Nephron (organoid): Measurements from ENCODE around the gene PLEKHG2.

Experiments
- H3K27ac Mint-ChIP-seq, 3 experiments: 2 replicates each; pipeline ENCODE4 v1.8.0; 2020; ENCODE audit warnings: mixed read lengths in 3 of 3, mild to moderate bottlenecking in 2 of 3, moderate library complexity in 1 of 3
- H3K27me3 Mint-ChIP-seq: 2 replicates; pipeline ENCODE4 v1.8.0; 2021; ENCODE audit warnings: low read depth, mild to moderate bottlenecking, moderate library complexity, mixed read lengths
- H3K36me3 Mint-ChIP-seq: 2 replicates; pipeline ENCODE4 v1.8.0; 2020; ENCODE audit warnings: low read depth, mixed read lengths
- H3K4me1 Mint-ChIP-seq: 2 replicates; pipeline ENCODE4 v1.8.0; 2020; ENCODE audit warnings: mixed read lengths
- H3K4me3 Mint-ChIP-seq, 3 experiments: 2 replicates each; pipeline ENCODE4 v1.8.0; 2020; ENCODE audit warnings: mild to moderate bottlenecking in 3 of 3, mixed read lengths in 3 of 3, moderate library complexity in 2 of 3
- H3K9me3 Mint-ChIP-seq: 2 replicates; pipeline ENCODE4 v1.8.0; 2020; ENCODE audit warnings: mixed read lengths
- TF ChIP-seq, protein P1 (sequence below), 3 experiments: fragments of 200-600 bp; sonication (generic); IDR thresholded peaks; one replicate each; pipeline ENCODE4 v1.5.0; 2021; ENCODE audit warnings: antibody characterized with exemption in 3 of 3; ENCODE audit not compliant: unreplicated experiment in 3 of 3

PLEKHG2 gene

DNA sequence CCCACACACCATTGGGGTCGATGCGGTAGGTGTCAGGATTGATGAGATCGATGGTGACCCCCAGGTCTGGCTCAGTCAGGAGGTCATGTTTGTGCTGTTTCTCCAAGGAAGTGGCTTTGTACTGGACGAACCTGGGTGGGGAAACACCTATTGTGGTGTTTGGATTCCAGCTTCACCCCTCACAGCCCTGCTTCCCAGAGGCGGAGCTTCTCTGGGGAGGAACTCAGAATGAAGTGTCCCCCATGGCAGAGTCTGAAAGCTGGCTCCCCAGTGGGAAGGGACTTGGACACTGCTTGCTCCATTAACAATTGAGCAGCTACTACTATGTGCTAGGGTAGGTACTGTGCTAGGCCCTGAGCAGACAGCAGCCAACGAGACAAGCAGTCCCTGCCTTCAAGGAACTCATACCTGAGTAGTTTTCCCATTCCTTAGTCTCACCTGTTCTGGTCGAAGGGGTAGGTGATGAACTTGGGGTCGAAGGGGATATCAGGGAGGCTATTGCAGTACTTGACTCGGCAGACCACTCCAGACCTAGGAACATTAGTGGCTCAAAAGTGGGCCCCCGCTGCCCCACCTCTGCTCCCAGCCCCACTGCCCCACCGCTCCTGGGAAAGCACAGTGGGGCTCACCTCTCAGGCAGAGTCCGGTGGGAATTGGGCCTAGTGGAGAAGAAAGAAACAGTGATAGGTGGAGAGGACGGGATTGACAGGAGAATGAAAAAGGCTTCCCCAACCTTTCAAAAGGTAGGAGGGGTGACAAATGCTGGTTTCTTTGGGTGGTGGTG, 22.6 kb upstream of the PLEKHG2 start:
- H3K9me3 Mint-ChIP-seq: no peaks in the 10 kb centered on the region
- peak overlapping the region; percentile 96 to 97 (median 97) for H3K27ac Mint-ChIP-seq
- H3K36me3 Mint-ChIP-seq: peaks cover 50% of the 10 kb centered on the region
- H3K4me3 Mint-ChIP-seq: peak overlapping the region; percentile 90 to 99 (median 92)
- no peaks in the 10 kb centered on the region for H3K27me3 Mint-ChIP-seq
- TF ChIP-seq, protein P1, sequence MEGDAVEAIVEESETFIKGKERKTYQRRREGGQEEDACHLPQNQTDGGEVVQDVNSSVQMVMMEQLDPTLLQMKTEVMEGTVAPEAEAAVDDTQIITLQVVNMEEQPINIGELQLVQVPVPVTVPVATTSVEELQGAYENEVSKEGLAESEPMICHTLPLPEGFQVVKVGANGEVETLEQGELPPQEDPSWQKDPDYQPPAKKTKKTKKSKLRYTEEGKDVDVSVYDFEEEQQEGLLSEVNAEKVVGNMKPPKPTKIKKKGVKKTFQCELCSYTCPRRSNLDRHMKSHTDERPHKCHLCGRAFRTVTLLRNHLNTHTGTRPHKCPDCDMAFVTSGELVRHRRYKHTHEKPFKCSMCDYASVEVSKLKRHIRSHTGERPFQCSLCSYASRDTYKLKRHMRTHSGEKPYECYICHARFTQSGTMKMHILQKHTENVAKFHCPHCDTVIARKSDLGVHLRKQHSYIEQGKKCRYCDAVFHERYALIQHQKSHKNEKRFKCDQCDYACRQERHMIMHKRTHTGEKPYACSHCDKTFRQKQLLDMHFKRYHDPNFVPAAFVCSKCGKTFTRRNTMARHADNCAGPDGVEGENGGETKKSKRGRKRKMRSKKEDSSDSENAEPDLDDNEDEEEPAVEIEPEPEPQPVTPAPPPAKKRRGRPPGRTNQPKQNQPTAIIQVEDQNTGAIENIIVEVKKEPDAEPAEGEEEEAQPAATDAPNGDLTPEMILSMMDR (IDR thresholded peaks at IDR 0.05; ENCODE audit: unreplicated experiment in 3 of 3): no peak
- peaks cover 19% of the 10 kb centered on the region for H3K4me1 Mint-ChIP-seq

DNA sequence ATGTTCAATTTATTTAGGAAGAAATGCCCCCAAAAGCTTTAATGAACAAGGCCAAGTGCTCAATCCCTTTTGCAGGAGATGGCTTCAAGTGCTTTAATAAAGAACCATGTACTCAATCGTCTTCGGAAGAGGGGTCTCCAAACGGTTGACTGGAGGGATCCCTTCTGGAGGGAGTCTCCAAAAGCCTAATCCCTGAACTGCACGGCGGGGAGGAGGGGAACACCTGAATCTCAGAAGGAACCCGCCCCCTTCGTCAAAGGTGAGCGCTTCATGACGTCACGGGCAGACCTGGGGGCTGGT, 22.1 kb upstream of the PLEKHG2 start:
- H3K4me1 Mint-ChIP-seq: peaks cover 19% of the 10 kb centered on the region
- peak overlapping the region; percentile 90 to 99 (median 92) for H3K4me3 Mint-ChIP-seq
- peak overlapping the region; percentile 96 to 97 (median 97) for H3K27ac Mint-ChIP-seq
- H3K27me3 Mint-ChIP-seq: no peaks in the 10 kb centered on the region
- no peaks in the 10 kb centered on the region for H3K9me3 Mint-ChIP-seq
- H3K36me3 Mint-ChIP-seq: peaks cover 51% of the 10 kb centered on the region
- TF ChIP-seq, protein P1 (IDR thresholded peaks at IDR 0.05; ENCODE audit: unreplicated experiment in 3 of 3): no peak

DNA sequence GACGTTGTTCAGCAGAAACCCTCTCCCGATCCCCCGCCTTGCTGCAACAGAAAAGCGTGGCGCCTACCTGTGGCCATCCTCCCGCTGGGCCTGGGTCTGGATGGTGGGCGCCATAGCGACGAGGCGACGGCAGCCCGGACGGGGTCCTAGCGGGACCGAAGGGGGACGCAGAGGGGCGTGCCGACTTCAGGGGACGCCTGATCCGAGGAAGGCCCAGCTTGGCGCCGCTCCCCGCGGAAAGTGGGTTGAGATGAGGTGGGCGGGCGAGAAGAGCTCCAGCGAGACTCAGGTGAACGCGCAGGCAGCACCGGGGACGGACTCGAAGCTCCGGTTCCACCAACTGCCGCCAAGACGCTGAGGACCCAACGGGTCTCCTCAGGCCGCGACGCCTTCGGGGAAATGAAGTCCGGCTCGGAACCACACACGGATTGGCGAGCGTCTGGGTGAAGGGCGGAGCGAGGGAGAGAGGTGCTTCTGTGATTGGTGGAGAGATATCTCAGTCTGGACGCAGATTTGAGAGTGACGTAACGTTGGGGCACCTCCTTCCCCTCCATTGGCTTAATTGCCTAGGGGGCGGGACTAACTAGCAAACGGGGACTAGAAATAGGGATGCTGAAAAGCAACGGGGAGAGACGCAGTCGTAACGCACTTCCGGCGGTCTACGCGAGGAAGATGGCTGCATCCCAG, 21.6 kb upstream of the PLEKHG2 start, which contains the start of the genes MED29 and PAF1:
MED29 (plus strand) TSS at position 628 of the 687 bp plus-strand sequence; CDS start at position 673, 45 bp downstream.
PAF1 (minus strand) TSS at position 356 of the 687 bp plus-strand sequence; CDS start at position 114, 242 bp downstream.
- Mint-ChIP-seq H3K4me3 (peak within 1 kb of the TSS; percentile 90 to 99 (median 92)), H3K27ac (peak within 1 kb of the TSS; percentile 96 to 97 (median 97)), H3K27me3 (no peaks in the 10 kb centered on the region), H3K36me3 (peaks cover 49% of the 10 kb centered on the region), H3K4me1 (peaks cover 19% of the 10 kb centered on the region), H3K9me3 (no peaks in the 10 kb centered on the region)
- TF ChIP-seq, protein P1 (IDR thresholded peaks at IDR 0.05; ENCODE audit: unreplicated experiment in 3 of 3): no peak

DNA sequence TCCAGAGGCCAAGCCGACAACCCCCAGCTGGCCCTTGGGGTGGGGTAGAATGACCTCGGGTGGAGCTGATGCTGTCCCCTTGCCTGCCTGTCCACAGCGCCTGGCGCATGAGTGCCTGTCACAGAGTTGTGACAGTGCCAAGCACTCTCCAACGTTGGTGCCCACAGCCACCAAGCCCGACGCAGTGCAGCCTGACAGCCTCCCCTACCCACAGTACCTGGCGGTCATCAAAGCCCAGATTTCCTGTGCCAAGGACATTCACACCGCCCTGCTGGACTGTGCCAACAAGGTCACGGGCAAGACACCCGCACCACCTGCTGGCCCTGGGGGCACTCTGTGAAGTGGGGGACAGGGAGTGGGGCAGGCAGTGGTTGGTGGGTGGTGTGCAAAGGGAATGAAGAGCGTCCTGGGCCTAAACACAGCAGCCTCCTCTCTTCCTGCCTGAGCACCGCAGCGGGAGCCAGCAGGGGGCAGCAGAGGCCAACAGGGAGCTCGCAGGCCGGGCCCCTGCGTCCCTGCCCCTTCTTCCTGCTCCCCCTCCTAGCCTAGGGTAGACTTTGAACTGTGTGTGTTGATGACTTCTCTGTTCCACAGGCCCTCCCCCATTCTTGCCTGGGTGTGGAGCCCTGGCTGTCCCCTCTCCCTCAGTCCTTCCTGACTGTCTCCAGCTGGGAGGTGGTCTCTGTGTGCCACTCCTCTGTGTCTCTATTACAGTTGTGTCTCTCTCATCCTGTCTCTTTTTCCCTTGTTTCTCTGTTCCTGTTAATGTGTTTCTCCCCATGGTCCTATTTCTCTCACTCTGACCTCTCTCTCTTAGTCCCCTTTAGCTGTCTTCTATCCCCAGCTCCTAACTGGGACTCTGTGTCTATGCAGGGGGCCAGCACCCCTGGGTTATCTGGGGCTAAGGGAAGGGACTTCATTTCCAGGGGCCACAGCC, 14.8 kb upstream of the PLEKHG2 start:
- H3K36me3 Mint-ChIP-seq: peaks cover 26% of the 10 kb centered on the region
- no peaks in the 10 kb centered on the region for H3K9me3 Mint-ChIP-seq
- no peaks in the 10 kb centered on the region for H3K27me3 Mint-ChIP-seq
- TF ChIP-seq, protein P1 (IDR thresholded peaks at IDR 0.05; ENCODE audit: unreplicated experiment in 3 of 3): peak; percentile 87 to 91 (median 90)
- H3K4me1 Mint-ChIP-seq: peaks cover 17% of the 10 kb centered on the region
- peak overlapping the region; percentile 5 to 24 (median 7) for H3K4me3 Mint-ChIP-seq
- H3K27ac Mint-ChIP-seq: peak overlapping the region; percentile 6 to 83 (median 77)

DNA sequence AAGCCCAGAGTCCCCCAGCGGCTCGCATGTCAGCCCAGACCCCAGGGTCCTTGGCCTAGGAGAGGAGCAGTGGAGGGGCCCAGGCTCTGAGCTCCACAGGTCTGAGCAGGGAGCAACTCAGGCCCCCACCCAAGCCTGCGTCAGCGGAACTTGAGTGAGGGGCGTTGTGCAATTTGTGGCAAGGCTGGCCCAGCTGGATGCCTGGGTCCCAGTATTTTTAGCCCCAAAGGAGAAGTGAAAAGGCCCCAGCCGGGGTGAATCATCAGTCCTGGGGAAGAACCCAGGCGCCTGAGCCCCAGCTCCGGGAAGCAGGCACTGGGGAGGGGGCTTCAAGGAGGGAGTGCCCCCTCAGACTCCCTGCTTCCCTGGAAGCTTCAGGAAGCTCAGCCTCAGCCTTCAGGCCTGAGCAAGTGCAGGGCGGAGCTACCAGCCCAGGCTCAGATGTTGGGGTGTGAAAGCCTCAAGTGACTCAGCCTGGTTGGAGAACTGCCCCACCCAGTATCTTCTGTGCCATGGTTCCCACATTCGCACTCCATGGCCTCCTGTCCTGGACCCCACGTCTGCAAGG, 14.1 kb upstream of the PLEKHG2 start:
- Mint-ChIP-seq H3K27ac (peak overlapping the region; percentile 6 to 83 (median 77)), H3K4me1 (peaks cover 17% of the 10 kb centered on the region), H3K36me3 (peaks cover 25% of the 10 kb centered on the region), H3K9me3 (no peaks in the 10 kb centered on the region), H3K4me3 (no peak overlapping the region), H3K27me3 (no peaks in the 10 kb centered on the region)
- TF ChIP-seq, protein P1 (IDR thresholded peaks at IDR 0.05; ENCODE audit: unreplicated experiment in 3 of 3): no peak
